H9 (cell line): ENCODE data around the gene ZNRF4. TPM values are rescaled to one million over a fixed set of nuclear protein-coding genes. Genes with fewer than 3 reads are reported as not detected.

ENCODE experiments used
- DNase-seq: peaks from one replicate; pipeline ENCODE4 v3.0.0-alpha.2; 2017
- H2AFZ ChIP-seq: one replicate; pipeline ENCODE4 v1.6.1; 2013; ENCODE audit warnings: mild to moderate bottlenecking, low read length, control low read depth, moderate library complexity
- H2AK5ac ChIP-seq: 2 replicates; pipeline ENCODE4 v1.6.1; 2013; ENCODE audit warnings: low read length, control low read depth, mixed read lengths; ENCODE audit not compliant: insufficient read length
- H2BK120ac ChIP-seq: one replicate; pipeline ENCODE4 v1.6.1; 2013; ENCODE audit warnings: low read depth, mild to moderate bottlenecking, low read length, control low read depth, inconsistent platforms; ENCODE audit not compliant: poor library complexity, severe bottlenecking
- H2BK12ac ChIP-seq: 2 replicates; pipeline ENCODE4 v1.6.1; 2013; ENCODE audit warnings: low read length, control low read depth, mixed read lengths, low read depth; ENCODE audit not compliant: insufficient read length
- H2BK15ac ChIP-seq: 2 replicates; pipeline ENCODE4 v1.6.1; 2013; ENCODE audit warnings: low read depth, low read length, control low read depth
- H2BK20ac ChIP-seq: one replicate; pipeline ENCODE4 v1.6.1; 2013; ENCODE audit warnings: low read depth, mild to moderate bottlenecking, low read length, control low read depth, inconsistent platforms; ENCODE audit not compliant: poor library complexity, severe bottlenecking
- H2BK5ac ChIP-seq: 2 replicates; pipeline ENCODE4 v1.6.1; 2013; ENCODE audit warnings: low read length, control low read depth, mixed read lengths; ENCODE audit not compliant: insufficient read length
- H3K14ac ChIP-seq: 2 replicates; pipeline ENCODE4 v1.6.1; 2013; ENCODE audit warnings: low read length, control low read depth; ENCODE audit not compliant: insufficient read depth
- H3K18ac ChIP-seq: 2 replicates; pipeline ENCODE4 v1.6.1; 2013; ENCODE audit warnings: low read depth, mild to moderate bottlenecking, mixed read lengths, low read length, control low read depth; ENCODE audit not compliant: insufficient read length
- H3K23ac ChIP-seq: 2 replicates; pipeline ENCODE4 v1.6.1; 2013; ENCODE audit warnings: low read length, control low read depth, mixed read lengths, low read depth; ENCODE audit not compliant: insufficient read length
- H3K23me2 ChIP-seq: 2 replicates; pipeline ENCODE4 v1.6.1; 2013; ENCODE audit warnings: low read depth, mild to moderate bottlenecking, mixed read lengths, low read length, control low read depth; ENCODE audit not compliant: insufficient read length, poor library complexity, severe bottlenecking
- H3K27ac ChIP-seq: 2 replicates; pipeline ENCODE4 v1.5.1; 2013; ENCODE audit warnings: low read length, control low read depth, mixed read lengths, low read depth; ENCODE audit not compliant: insufficient read length
- H3K27me3 ChIP-seq: 2 replicates; pipeline ENCODE4 v1.6.1; 2013; ENCODE audit warnings: low read length, control low read depth, inconsistent platforms; ENCODE audit not compliant: insufficient read depth
- H3K4ac ChIP-seq: 2 replicates; pipeline ENCODE4 v1.6.1; 2013; ENCODE audit warnings: low read depth, mild to moderate bottlenecking, control low read depth, inconsistent platforms, low read length, moderate library complexity
- H3K4me1 ChIP-seq: 2 replicates; pipeline ENCODE4 v1.6.1; 2013; ENCODE audit warnings: low read length, control low read depth, inconsistent platforms; ENCODE audit not compliant: insufficient read depth
- H3K4me2 ChIP-seq: 2 replicates; pipeline ENCODE4 v1.6.1; 2013; ENCODE audit warnings: low read length, control low read depth, mixed read lengths; ENCODE audit not compliant: insufficient read length, insufficient read depth
- H3K56ac ChIP-seq: 2 replicates; pipeline ENCODE4 v1.6.1; 2013; ENCODE audit warnings: low read depth, mild to moderate bottlenecking, mixed read lengths, low read length, control low read depth; ENCODE audit not compliant: insufficient read length
- H3K79me1 ChIP-seq: 2 replicates; pipeline ENCODE4 v1.6.1; 2013; ENCODE audit warnings: low read depth, mild to moderate bottlenecking, moderate library complexity, low read length, control low read depth, inconsistent platforms; ENCODE audit not compliant: insufficient read depth, poor library complexity, severe bottlenecking
- H3K79me2 ChIP-seq: 2 replicates; pipeline ENCODE4 v1.6.1; 2013; ENCODE audit warnings: low read length, control low read depth, inconsistent platforms; ENCODE audit not compliant: insufficient read depth
- H3K9ac ChIP-seq: 2 replicates; pipeline ENCODE4 v1.6.1; 2013; ENCODE audit warnings: low read length, control low read depth, mixed read lengths; ENCODE audit not compliant: insufficient read length; ENCODE audit errors: extremely low read depth
- H3K9me3 ChIP-seq: one replicate; pipeline ENCODE4 v1.6.1; 2013; ENCODE audit warnings: low read depth, low read length, inconsistent platforms; ENCODE audit not compliant: control insufficient read depth
- H3T11ph ChIP-seq: one replicate; pipeline ENCODE4 v1.6.1; 2013; ENCODE audit warnings: mild to moderate bottlenecking, low read length, control low read depth, inconsistent platforms
- H4K20me1 ChIP-seq: one replicate; pipeline ENCODE4 v1.6.1; 2013; ENCODE audit not compliant: control insufficient read depth, insufficient read length, insufficient read depth
- H4K5ac ChIP-seq: 2 replicates; pipeline ENCODE4 v1.6.1; 2013; ENCODE audit warnings: low read depth, mild to moderate bottlenecking, mixed read lengths, low read length, control low read depth; ENCODE audit not compliant: insufficient read length
- H4K8ac ChIP-seq: replicated peaks from 2 replicates; pipeline ENCODE4 v1.6.1; 2013; ENCODE audit warnings: low read length, control low read depth, mixed read lengths, low read depth; ENCODE audit not compliant: insufficient read length
- H4K91ac ChIP-seq: 2 replicates; pipeline ENCODE4 v1.6.1; 2013; ENCODE audit warnings: low read depth, mild to moderate bottlenecking, moderate library complexity, mixed read lengths, low read length, control low read depth; ENCODE audit not compliant: insufficient read length
- H3K27ac Mint-ChIP-seq, 3 experiments: 2 replicates in 2 of 3; 3 replicates in 1 of 3; pipeline ENCODE4 v1.8.0; 2020 to 2021; ENCODE audit warnings: mixed read lengths in 3 of 3, mild to moderate bottlenecking in 1 of 3, moderate library complexity in 1 of 3
- H3K27me3 Mint-ChIP-seq: 2 replicates; pipeline ENCODE4 v1.8.0; 2021; ENCODE audit warnings: low read depth, mild to moderate bottlenecking, moderate library complexity, mixed read lengths
- H3K36me3 Mint-ChIP-seq, 3 experiments: 2 replicates in 2 of 3; 3 replicates in 1 of 3; pipeline ENCODE4 v1.8.0; 2020 to 2021; ENCODE audit warnings: low read depth in 3 of 3, mixed read lengths in 3 of 3; ENCODE audit not compliant: insufficient read depth in 1 of 3
- H3K4me1 Mint-ChIP-seq, 2 experiments: 2 replicates each; pipeline ENCODE4 v1.8.0; 2020; ENCODE audit warnings: mixed read lengths in 2 of 2
- H3K4me3 Mint-ChIP-seq, 2 experiments: 2 replicates in 1 of 2; 3 replicates in 1 of 2; pipeline ENCODE4 v1.8.0; 2020 to 2021; ENCODE audit warnings: mild to moderate bottlenecking in 2 of 2, mixed read lengths in 2 of 2, moderate library complexity in 1 of 2
- H3K9me3 Mint-ChIP-seq, 2 experiments: 2 replicates in 1 of 2; 3 replicates in 1 of 2; pipeline ENCODE4 v1.8.0; 2020; ENCODE audit warnings: mild to moderate bottlenecking in 2 of 2, mixed read lengths in 2 of 2, moderate library complexity in 1 of 2
- CTCF ChIP-seq: fragments of 200-600 bp; sonication (generic); conservative IDR thresholded peaks from 3 replicates; pipeline ENCODE4 v1.8.0; 2021; ENCODE audit warnings: antibody characterized with exemption, mild to moderate bottlenecking
- total RNA-seq: library from RNA; stranded (reverse); gene quantifications from 2 replicates; pipeline ENCODE4 v1.2.1, GENCODE V29; 2021

ZNRF4 gene
- total RNA-seq, 1 experiment from 2014 or later: not detected

- H3K4me3 Mint-ChIP-seq: no peak overlapping the region
- no peak for TF ChIP-seq CTCF
- H3K36me3 Mint-ChIP-seq: no peaks in the 10 kb centered on the region; a peak in 1 of 7 replicates
- no peak for DNase-seq
- Histone ChIP-seq H3K4ac (no peak overlapping the region), H4K5ac (no peak overlapping the region), H3K23ac (no peak overlapping the region), H3K14ac (no peak overlapping the region), H3K4me2 (no peak overlapping the region), H4K20me1 (no peaks in the 10 kb centered on the region), H3K4me1 (no peaks in the 10 kb centered on the region), H3K9ac (no peak overlapping the region), H2AFZ (no peak overlapping the region), H3K9me3 (no peaks in the 10 kb centered on the region), H3T11ph (no peak overlapping the region), H4K91ac (no peak overlapping the region), H3K56ac (no peak overlapping the region), H3K27me3 (no peaks in the 10 kb centered on the region), H2BK15ac (no peak overlapping the region), H3K18ac (no peak overlapping the region), H2BK5ac (no peak overlapping the region), H2BK20ac (no peak overlapping the region), H2BK12ac (no peak overlapping the region), H3K79me2 (no peaks in the 10 kb centered on the region), H3K23me2 (peaks cover 5% of the 10 kb centered on the region), H3K79me1 (no peaks in the 10 kb centered on the region), H4K8ac (no peak overlapping the region), H2AK5ac (no peak overlapping the region), H2BK120ac (no peak overlapping the region), H3K27ac (no peak overlapping the region)
- peaks cover 74% of the 10 kb centered on the region for H3K27me3 Mint-ChIP-seq
- H3K27ac Mint-ChIP-seq: no peak overlapping the region
- no peaks in the 10 kb centered on the region for H3K9me3 Mint-ChIP-seq
- peaks cover 6 to 16% of the 10 kb centered on the region in 2 experiments; a peak in 3 of 4 replicates for H3K4me1 Mint-ChIP-seq
These were observed 15.8 kb upstream of the ZNRF4 start for GRCh38 chr19:5439452-5439851.
